Heart left ventricle (tissue), 16 donors: ENCODE results near the gene ZNF169. TPM values are rescaled to one million over a fixed set of nuclear protein-coding genes. Genes with fewer than 3 reads are reported as not detected.
"Not testable (repeated sequence)": the region's sequence is repeated elsewhere in the genome, so short reads cannot be mapped to it uniquely, and the experiment has no call there.

Source experiments
- ATAC-seq, 4 donors: fragments of 200-7000 bp; cut with Tn5 transposase; one replicate each; pipeline ENCODE4 v1.9.1; 2020 to 2022; ENCODE audit warnings: moderate library complexity in 4 of 4, mild to moderate bottlenecking in 3 of 4, moderate number of reproducible peaks in 1 of 4
- DNase-seq, 5 donors: peaks; one replicate each; pipeline ENCODE4 v3.0.0-alpha.2; 2020
- H3K27ac ChIP-seq, 12 donors: fragments of 200-600 bp; sonication (generic) in 4 of 12; one replicate each; pipeline versions ENCODE4 v1.5.0 to v1.8.0; 2016 to 2022; ENCODE audit warnings: mild to moderate bottlenecking in 2 of 12
- H3K27me3 ChIP-seq, 9 donors: fragments of 200-600 bp; sonication (generic) in 2 of 9; one replicate each; pipeline versions ENCODE4 v1.5.1 to v1.8.0; 2016 to 2022; ENCODE audit warnings: mild to moderate bottlenecking in 3 of 9
- H3K36me3 ChIP-seq, 9 donors: fragments of 200-600 bp; sonication (generic) in 2 of 9; one replicate each; pipeline versions ENCODE4 v1.5.0 to v1.8.0; 2018 to 2022; ENCODE audit warnings: mild to moderate bottlenecking in 2 of 9
- H3K4me1 ChIP-seq, 12 donors: fragments of 200-600 bp; sonication (generic) in 4 of 12; one replicate each; pipeline versions ENCODE4 v1.5.0 to v1.8.0; 2016 to 2022; ENCODE audit warnings: mild to moderate bottlenecking in 3 of 12
- H3K4me3 ChIP-seq, 12 donors: fragments of 200-600 bp; sonication (generic) in 4 of 12; one replicate each; pipeline versions ENCODE4 v1.5.0 to v1.8.0; 2017 to 2022; ENCODE audit warnings: mild to moderate bottlenecking in 9 of 12, moderate library complexity in 4 of 12
- H3K9me3 ChIP-seq, 12 donors: fragments of 200-600 bp; sonication (generic) in 4 of 12; one replicate each; pipeline versions ENCODE4 v1.5.0 to v1.8.0; 2016 to 2022; ENCODE audit warnings: mild to moderate bottlenecking in 1 of 12
- POLR2A ChIP-seq, 2 donors: fragments of 450-650 bp; IDR thresholded peaks; one replicate each; pipeline ENCODE4 v1.6.1; 2017; ENCODE audit warnings: antibody characterized with exemption in 2 of 2, mild to moderate bottlenecking in 2 of 2, moderate library complexity in 2 of 2
- WGBS, 4 donors: extraction: QIAGEN DNeasy Blood & Tissue Kit in 2 of 4; methylation state at CpG; one replicate each; pipeline versions ENCODE4 v1.1.5 to v1.1.7; 2013 to 2018; 5-methylcytosine and 5-hydroxymethylcytosine counted together
- intact Hi-C, 10 donors: fragments of 100-400 bp; cut with DNase I; formaldehyde crosslinking; loops; one replicate each; pipeline versions ENCODE4 v1.11.1 to v1.14.2; 2022
- polyA plus RNA-seq, 2 donors: library from polyadenylated mRNA; stranded (reverse); fragments of 200-250 nt; gene quantifications; one replicate each; pipeline ENCODE4 v1.2.3, GENCODE V29; 2013
- total RNA-seq, 9 donors: library from RNA; depleted of rRNA in 2 of 9; stranded (reverse); fragments of >200 nt in 2 of 9; fragmentation: NEBNext Ultra II Directional in 3 of 9; extraction: Animal tissue kit (Norgen Biotek cat#: 25700) in 3 of 9; gene quantifications; one replicate each; pipeline versions ENCODE4 v1.1.0 to v1.2.4, GENCODE V29; 2016 to 2023
- TF ChIP-seq, protein P1 (sequence below), 12 donors: fragments of 200-600 bp; sonication (generic) in 4 of 12; IDR thresholded peaks; one replicate each; pipeline versions ENCODE4 v1.5.0 to v1.8.0; 2018 to 2022; ENCODE audit warnings: antibody characterized with exemption in 12 of 12, mild to moderate bottlenecking in 5 of 12
- donor health status: ischemic (EF 13 %, LVEDD 7.1; RV severe dilation, severe dysfunction).
- donor health status: healthy with polysubstance abuse.
- donor health status: DM: no; HTN: yes; CAD: no.
- donor health status: DM: no; HTN: no; CAD: no.
- donor health status: ischemic (EF 25% LVEDD 6.9; RV normal size, moderate dysfunction).
- donor health status: ischemic (EF 25% LVEDD 5.7; RV mildly dilated, moderate dysfunction).
- donor health status: healthy.
- donor health status: DM: yes; HTN: yes; CAD: no.
- donor health status: ischemic (EF 35%, LVEDD 5.7; RV mildly dilated, moderate dysfunction).
- donor health status: nonischemic (EF 11% LVEDD 7.7; RV severe dilation, severe dysfunction).
- donor health status: DM: yes; HTN: yes; CAD: no.
- donor health status: PGD.
- donor health status: ischemic (EF 29% LVEDD 5.4; RV normal size, mild dysfunction).
- donor health status: nonischemic (EF 23%, LVEDD 6.1; RV moderate dilation, normal function).

The ZNF169 gene
- total and polyA plus RNA-seq, 11 donors = 0.99 to 8.7 (median 1.9) TPM

- Histone ChIP-seq H3K36me3 (no peaks in the 10 kb centered on the region), H3K27me3 (peaks cover 0 to 4% (median 0%) of the 10 kb centered on the region in 9 donors), H3K27ac (no peak overlapping the region), H3K4me3 (no peak overlapping the region), H3K4me1 (no peaks in the 10 kb centered on the region), H3K9me3 (peaks cover 0 to 39% (median 5%) of the 10 kb centered on the region in 12 donors)
- ATAC-seq = no peak
- no peak for DNase-seq
- TF ChIP-seq, protein P1, sequence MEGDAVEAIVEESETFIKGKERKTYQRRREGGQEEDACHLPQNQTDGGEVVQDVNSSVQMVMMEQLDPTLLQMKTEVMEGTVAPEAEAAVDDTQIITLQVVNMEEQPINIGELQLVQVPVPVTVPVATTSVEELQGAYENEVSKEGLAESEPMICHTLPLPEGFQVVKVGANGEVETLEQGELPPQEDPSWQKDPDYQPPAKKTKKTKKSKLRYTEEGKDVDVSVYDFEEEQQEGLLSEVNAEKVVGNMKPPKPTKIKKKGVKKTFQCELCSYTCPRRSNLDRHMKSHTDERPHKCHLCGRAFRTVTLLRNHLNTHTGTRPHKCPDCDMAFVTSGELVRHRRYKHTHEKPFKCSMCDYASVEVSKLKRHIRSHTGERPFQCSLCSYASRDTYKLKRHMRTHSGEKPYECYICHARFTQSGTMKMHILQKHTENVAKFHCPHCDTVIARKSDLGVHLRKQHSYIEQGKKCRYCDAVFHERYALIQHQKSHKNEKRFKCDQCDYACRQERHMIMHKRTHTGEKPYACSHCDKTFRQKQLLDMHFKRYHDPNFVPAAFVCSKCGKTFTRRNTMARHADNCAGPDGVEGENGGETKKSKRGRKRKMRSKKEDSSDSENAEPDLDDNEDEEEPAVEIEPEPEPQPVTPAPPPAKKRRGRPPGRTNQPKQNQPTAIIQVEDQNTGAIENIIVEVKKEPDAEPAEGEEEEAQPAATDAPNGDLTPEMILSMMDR (IDR thresholded peaks at IDR 0.05) = no peak
- TF ChIP-seq POLR2A (IDR thresholded peaks at IDR 0.05) = no peak
- intact Hi-C loops = no loop called here
Observed at GRCh38 chr9:94228616-94229015, 30.5 kb upstream of the ZNF169 start.

DNA sequence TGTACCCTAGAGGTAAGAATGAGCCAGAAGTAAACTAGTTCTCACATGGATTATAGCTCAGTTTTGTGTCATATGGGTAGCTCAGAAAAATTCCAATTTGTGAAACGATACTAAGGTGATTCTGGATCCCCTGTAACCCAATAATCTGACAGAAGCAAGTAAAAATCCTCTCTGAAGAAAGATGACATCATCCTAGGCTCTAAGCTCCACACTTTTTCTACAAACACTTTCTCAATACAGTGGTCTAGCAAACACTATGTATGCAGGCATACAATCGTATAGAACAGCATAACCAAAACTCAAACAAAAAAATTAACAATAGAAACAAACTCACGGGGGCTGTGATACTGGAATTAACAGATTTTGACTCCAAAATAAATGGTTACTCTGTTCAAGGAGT, 26.7 kb upstream of the ZNF169 start:
- H3K36me3 ChIP-seq = no peaks in the 10 kb centered on the region
- ATAC-seq (no peak), DNase-seq (no peak)
- no peak overlapping the region for H3K4me3 ChIP-seq
- no peak for TF ChIP-seq POLR2A (IDR thresholded peaks at IDR 0.05)
- TF ChIP-seq, protein P1 (IDR thresholded peaks at IDR 0.05) = no peak
- H3K27ac ChIP-seq = no peak overlapping the region
- intact Hi-C loops = no loop called here
- H3K9me3 ChIP-seq = peaks cover 0 to 24% (median 2%) of the 10 kb centered on the region in 12 donors
- WGBS, 4 donors = 71 to 77% (median 73%) methylated on average over 3 of the region's 3 CpGs
- peaks cover 0 to 4% (median 0%) of the 10 kb centered on the region in 9 donors for H3K27me3 ChIP-seq
- H3K4me1 ChIP-seq = no peaks in the 10 kb centered on the region

DNA sequence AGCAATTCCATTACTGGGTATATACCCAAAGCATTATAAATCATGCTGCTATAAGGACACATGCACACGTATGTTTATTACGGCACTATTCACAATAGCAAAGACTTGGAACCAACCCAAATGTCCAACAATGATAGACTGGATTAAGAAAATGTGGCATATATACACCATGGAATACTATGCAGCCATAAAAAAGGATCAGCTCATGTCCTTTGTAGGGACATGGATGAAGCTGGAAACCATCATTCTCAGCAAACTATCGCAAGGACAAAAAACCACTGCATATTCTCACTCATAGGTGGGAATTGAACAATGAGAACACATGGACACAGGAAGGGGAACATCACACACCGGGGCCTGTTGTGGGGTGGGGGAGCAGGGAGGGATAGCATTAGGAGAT, 18.0 kb upstream of the ZNF169 start:
- H3K36me3 ChIP-seq, H3K4me3 ChIP-seq, H3K27ac ChIP-seq, H3K9me3 ChIP-seq, H3K27me3 ChIP-seq, ATAC-seq, DNase-seq, intact Hi-C loops, H3K4me1 ChIP-seq: not testable (repeated sequence)
- WGBS, 4 donors = 94 to 99% (median 95%) methylated on average over 4 of the region's 4 CpGs

DNA sequence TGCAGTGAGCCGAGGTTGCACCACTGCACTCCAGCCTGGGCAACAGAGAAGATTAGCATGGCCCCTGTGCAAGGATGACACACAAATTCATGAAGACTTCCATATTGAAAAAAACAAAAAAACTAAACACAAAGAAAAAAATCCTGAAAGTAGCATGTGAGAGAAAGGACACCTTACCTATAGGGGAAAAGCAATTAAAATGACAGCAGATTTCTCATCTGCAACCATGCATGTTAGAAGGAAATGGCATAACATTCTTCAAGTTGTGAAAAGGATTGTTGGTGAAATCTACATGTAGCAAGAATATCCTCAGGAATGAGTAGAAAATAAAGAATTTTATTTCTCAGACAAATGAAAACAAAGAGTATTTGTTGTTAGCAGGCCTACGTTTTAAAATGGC, 13.4 kb upstream of the ZNF169 start:
- H3K36me3 ChIP-seq = no peaks in the 10 kb centered on the region
- TF ChIP-seq, protein P1 (IDR thresholded peaks at IDR 0.05) = no peak
- TF ChIP-seq POLR2A (IDR thresholded peaks at IDR 0.05) = no peak
- no peak overlapping the region for H3K27ac ChIP-seq
- peaks cover 0 to 3% (median 0%) of the 10 kb centered on the region in 9 donors for H3K27me3 ChIP-seq
- H3K4me3 ChIP-seq = no peak overlapping the region
- no peak for DNase-seq
- H3K9me3 ChIP-seq = peaks cover 0 to 4% (median 0%) of the 10 kb centered on the region in 12 donors
- intact Hi-C loops = no loop called here
- no peak for ATAC-seq
- WGBS, 4 donors = 70 to 82% (median 77%) methylated on average over 2 of the region's 2 CpGs
- no peaks in the 10 kb centered on the region for H3K4me1 ChIP-seq

- Histone ChIP-seq H3K27ac (no peak overlapping the region), H3K9me3 (no peaks in the 10 kb centered on the region), H3K4me3 (no peak overlapping the region), H3K27me3 (peaks cover 0 to 3% (median 0%) of the 10 kb centered on the region in 9 donors), H3K4me1 (no peaks in the 10 kb centered on the region), H3K36me3 (no peaks in the 10 kb centered on the region)
- DNase-seq (no peak), ATAC-seq (no peak)
- intact Hi-C loops = no loop called here
- TF ChIP-seq, protein P1 (IDR thresholded peaks at IDR 0.05) = no peak
- no peak for TF ChIP-seq POLR2A (IDR thresholded peaks at IDR 0.05)
- 47 to 53% (median 51%) methylated on average over 4 of the region's 4 CpGs for WGBS, 4 donors
Observed at GRCh38 chr9:94250456-94250855, 8.6 kb upstream of the ZNF169 start.
